Embryonic facial prominence (tissue), 1 donor: ENCODE measurements around the gene MREG.
"Not testable (repeated sequence)": the region's sequence is repeated elsewhere in the genome, so short reads cannot be mapped to it uniquely, and the experiment has no call there.

Experiments
- DNase-seq: peaks from one replicate; pipeline ENCODE4 v3.0.0-alpha.2; 2016; ENCODE audit errors: extremely low spot score

The MREG gene

GRCh38 chr2:216021768-216022565 lies 8.6 kb upstream of the MREG start:
- DNase-seq = no peak

GRCh38 chr2:216018709-216019108 lies 5.4 kb upstream of the MREG start:
- no peak for DNase-seq

- DNase-seq = no peak
These were observed 4.0 kb upstream of the MREG start for GRCh38 chr2:216017365-216017764.

- no peak for DNase-seq
These were observed 3.2 kb upstream of the MREG start for GRCh38 chr2:216016581-216016980.

GRCh38 chr2:216015722-216016464 lies 2.5 kb upstream of the MREG start:
- no peak for DNase-seq

- no peak for DNase-seq
These were observed 1.6 kb upstream of the MREG start for GRCh38 chr2:216014986-216015385.

GRCh38 chr2:216014006-216014405 lies 655 bp upstream of the MREG start:
- no peak for DNase-seq

- DNase-seq = no peak
These were observed 596 bp downstream of the MREG start for GRCh38 chr2:216012830-216013079.

GRCh38 chr2:216012133-216012829 lies 1.1 kb downstream of the MREG start:
- no peak for DNase-seq

GRCh38 chr2:216009215-216009614 lies 4.1 kb downstream of the MREG start:
- DNase-seq = not testable (repeated sequence)

GRCh38 chr2:216008387-216008786 lies 5.0 kb downstream of the MREG start:
- DNase-seq = no peak

- DNase-seq = no peak
These were observed 7.1 kb downstream of the MREG start for GRCh38 chr2:216006164-216006663.

GRCh38 chr2:216004697-216005283 lies 8.6 kb downstream of the MREG start:
- no peak for DNase-seq

- DNase-seq = no peak
These were observed 9.3 kb downstream of the MREG start for GRCh38 chr2:216003876-216004696.

GRCh38 chr2:216002693-216003092 lies 10.7 kb downstream of the MREG start:
- no peak for DNase-seq

GRCh38 chr2:216002101-216002678 lies 11.2 kb downstream of the MREG start:
- DNase-seq = no peak

GRCh38 chr2:216001216-216002100 lies 11.9 kb downstream of the MREG start:
- no peak for DNase-seq

GRCh38 chr2:215998636-215999035 lies 14.7 kb downstream of the MREG start:
- DNase-seq = no peak

GRCh38 chr2:215997219-215997618 lies 16.1 kb downstream of the MREG start:
- DNase-seq = no peak

- no peak for DNase-seq
These were observed 18.4 kb downstream of the MREG start for GRCh38 chr2:215994911-215995310.
